GM21528 (cell line): Measurements from ENCODE around the gene GAK.
"Not testable (repeated sequence)": the region's sequence is repeated elsewhere in the genome, so short reads cannot be mapped to it uniquely, and the experiment has no call there.

ENCODE experiments used
- ATAC-seq: cut with Tn5 transposase; IDR thresholded peaks from one replicate; pipeline ENCODE4 v1.9.1; 2021; ENCODE audit warnings: mild to moderate bottlenecking, moderate library complexity; ENCODE audit not compliant: unreplicated experiment, low FRiP score

Gene GAK

DNA sequence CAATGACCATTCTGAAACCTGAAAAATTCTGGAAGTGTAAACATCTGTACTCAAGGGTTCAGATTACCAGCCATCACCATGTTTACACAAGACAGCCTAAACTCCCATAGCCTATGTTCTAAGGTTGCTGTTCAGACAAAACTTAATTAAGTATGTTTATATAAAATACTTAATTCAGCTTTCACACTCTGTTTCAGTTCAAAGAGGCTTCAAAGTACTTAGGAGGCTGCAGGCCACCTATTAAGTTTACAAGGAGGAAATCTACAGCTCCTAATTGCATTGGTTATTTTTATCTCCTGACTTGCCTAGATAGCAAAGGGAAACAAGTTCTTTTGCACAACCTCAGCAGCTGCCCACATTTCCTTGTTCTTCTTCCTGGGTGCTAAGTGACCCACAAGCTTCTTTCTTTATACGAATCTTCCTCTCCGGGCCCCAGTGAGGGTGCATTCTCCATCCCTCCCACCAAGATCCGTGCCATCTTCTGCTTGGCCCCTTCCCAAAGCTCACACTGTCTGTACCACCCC is 2.0 kb downstream of the GAK start:
- no peak for ATAC-seq

DNA sequence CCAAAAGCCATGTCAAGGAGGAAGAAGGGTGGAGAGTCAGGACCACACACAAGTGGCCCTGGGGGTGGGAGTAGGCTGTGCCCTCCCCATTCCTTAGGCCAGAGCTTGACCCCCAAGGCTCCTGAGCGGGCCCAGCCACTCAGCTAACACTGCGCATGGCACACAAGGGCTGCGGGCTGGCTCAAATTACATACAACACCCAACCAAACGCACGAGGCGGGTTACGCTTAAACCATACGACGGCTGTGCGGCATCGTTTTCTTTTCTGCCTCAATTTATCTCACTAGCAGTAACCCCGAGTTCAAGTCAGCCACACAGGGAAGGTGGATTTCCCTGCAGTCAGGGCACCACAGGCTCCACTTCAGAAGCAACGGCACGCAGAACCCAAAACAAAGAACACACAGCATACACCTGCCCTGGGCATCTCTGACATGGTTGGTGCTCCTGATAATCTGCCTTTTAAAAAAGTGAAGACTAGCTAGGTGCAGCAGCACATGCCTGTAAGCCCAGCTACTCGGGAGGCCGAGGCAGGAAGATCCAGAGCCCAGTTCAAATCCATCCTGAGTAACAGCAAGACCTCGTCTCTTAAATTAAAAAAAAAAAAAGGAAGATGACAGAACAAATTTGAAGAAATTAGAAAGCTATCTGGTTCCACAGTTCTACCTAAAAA is 2.9 kb downstream of the GAK start:
- ATAC-seq, result no peak

DNA sequence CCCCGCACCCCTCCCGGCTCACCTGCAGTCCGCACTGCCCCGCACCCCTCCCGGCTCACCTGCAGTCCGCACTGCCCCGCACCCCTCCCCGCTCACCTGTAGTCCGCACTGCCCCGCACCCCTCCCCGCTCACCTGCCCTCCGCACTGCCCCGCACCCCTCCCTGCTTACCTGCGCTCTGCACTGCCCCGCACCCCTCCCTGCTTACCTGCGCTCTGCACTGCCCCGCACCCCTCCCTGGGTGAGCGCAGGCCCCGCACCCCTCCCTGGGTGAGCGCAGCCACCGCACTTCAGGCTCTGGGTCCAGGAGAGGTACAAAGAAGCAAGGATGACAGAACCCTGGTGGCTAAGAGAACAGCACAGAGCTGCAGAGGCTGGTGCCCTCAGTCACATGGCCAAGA is 4.5 kb downstream of the GAK start:
- not testable (repeated sequence) for ATAC-seq

DNA sequence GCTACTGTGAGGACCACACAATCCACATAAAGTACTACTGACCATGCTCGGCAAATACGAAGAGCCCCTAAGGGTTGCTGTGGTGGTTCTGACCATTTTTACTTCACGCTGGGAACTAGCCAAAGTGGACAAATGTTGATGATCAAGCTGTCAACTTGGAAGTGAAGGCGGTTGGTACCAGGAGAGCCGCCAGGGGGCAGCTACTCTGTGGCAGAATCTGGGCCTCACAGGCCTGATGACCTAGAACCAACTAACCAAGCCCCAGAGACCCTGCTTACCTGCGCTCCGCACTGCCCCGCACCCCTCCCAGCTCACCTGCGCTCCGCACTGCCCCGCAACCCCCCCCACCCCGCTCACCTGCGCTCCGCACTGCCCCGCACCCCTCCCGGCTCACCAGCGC is 5.6 kb downstream of the GAK start:
- ATAC-seq, result no peak

DNA sequence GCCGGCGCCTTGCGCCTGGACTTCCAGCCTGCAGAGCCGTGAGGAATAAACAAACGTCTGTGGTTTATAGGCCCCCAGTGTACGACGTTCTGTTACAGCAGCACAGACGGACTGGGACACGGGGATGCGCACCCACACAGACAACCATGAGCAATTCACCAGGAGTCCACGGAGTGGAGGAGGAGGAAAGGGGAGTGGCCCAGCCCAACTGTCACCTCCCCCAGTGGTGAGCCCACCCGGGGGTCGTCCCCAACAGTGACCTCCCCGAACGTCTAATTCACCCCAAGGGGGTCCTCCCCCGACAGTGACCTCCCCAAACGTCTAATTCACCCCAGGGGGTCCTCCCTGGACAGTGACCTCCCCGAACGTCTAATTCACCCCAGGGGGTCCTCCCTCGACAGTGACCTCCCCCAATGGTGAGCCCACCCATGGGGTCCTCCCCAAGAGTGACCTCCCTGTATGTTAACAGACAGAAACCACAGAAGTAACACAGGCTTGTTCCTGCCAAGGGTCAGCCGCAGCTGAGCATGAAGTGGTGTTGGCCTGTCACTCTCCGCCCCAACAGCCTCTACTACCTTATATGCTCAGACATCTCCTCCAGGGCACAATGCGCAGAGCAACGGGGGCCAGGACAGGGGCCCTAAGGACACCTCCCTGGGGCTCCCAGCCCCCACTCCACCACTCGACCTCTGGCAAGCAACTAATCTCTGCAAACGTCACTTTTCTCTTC is 6.2 kb downstream of the GAK start:
- ATAC-seq, result no peak

DNA sequence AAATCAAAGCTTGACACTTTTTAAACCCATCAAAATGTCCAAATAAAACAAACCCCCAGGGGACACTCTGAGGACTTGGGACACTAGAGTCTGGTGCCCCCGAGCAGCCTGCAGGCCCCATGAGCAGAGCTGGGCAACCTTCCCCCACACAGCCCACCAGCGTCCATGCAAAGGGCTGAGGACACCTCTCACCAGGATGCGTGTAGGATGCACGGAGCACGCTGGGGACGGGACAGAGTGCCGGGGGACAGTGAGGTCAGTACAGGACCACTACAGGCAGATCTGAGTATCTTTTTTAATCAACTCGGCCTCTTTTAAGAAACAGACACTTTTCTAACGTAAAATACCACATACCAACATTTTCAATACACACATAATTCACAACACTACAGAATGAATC is 6.9 kb downstream of the GAK start:
- no peak for ATAC-seq

DNA sequence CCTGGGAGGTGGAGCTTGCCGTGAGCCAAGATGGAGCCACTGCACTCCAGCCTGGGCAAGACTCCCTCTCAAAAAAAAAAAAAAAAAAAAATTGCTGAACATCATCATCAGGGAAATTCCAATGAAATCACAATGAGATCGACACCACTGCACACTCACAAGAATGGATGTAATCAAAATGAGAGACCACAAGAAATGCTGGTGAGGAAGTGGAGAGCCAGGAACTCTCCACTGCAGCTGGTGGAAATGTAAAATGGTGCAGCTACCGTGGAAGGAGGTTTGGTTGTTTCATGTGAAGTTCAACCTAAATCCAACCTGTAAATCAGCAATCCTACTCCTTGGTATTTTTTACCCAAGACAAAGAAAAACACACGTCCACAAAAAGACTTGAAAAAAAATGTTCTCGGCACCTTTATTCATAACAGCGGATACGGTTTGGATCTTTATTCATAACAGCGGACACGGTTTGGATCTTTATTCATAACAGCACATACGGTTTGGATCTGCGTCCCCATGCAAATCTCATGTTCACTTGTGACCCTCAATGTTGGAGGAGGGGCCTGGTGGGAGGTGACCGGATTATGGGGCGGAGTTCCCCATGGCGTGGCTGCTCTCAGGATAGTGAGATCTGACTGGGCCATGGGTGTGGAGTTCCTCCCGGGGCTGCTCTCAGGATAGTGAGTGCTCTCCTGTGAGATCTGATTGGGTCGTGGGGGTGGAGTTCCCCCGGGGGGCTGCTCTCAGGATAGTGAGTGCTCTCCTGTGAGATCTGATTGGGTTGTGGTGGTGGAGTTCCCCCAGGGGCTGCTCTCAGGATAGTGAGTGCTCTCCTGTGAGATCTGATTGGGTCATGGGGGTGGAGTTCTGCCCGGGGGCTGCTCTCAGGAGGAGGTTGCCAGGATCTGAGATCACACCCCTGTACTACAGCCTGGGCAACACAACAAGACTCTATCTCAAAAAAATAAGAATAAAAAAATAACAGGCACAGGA is 7.7 kb downstream of the GAK start:
- no peak for ATAC-seq

DNA sequence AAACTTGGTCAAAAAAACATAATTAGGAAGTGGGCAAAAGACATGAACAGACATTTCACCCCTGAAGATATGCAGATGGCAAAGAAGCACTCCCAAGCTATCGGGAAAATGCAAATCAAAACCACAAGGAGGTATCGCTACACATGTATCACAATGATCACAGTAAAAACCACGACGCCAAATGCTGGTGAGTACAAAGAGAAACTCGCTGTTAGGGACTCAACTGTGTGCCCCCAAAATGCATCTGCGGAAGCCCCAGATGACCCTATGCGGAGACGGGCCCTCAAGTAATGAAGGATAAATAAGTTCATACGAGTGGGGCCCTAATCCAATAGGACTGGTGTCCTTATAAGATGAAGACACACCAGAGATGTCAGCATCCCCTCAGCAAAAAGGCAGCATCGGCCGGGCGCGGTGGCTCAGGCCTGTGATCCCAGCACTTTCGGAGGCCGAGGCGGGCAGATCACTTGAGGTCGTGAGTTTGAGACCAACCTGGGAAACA is 10.2 kb downstream of the GAK start:
- ATAC-seq, result no peak

DNA sequence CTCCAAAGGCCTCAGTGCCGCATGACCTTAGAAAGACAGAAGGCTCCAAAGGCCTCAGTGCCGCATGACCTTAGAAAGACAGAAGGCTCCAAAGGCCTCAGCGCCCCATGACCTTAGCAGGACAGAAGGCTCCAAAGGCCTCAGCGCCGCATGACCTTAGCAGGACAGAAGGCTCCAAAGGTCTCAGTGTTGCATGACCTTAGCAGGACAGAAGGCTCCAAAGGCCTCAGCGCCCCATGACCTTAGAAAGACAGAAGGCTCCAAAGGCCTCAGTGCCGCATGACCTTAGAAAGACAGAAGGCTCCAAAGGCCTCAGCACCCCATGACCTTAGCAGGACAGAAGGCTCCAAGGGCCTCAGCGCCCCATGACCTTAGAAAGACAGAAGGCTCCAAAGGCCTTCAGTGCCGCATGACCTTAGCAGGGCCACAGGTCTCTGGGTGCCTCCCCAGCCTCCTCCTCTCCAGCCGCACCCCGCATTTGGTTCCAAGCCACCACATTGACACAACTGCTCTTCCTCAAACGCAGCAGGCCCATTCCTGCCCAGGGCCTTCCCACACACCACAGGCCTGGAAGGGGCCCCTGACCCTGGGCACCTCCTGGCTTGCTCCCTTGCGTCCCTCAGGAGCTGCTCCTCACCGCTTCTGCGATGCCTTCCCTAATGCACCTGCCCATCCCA is 13.0 kb downstream of the GAK start:
- ATAC-seq, result not testable (repeated sequence)

DNA sequence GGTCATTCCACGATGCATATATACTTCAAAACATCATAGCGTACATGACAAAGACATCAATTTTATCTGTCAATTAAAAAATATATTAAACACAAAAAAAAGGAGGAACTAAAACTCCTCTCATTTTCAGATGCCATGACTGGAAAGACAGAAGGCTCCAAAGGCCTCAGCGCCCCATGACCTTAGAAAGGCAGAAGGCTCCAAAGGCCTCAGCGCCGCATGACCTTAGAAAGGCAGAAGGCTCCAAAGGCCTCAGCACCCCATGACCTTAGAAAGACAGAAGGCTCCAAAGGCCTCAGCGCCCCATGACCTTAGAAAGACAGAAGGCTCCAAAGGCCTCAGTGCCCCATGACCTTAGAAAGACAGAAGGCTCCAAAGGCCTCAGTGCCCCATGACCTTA is 13.5 kb downstream of the GAK start:
- ATAC-seq, result not testable (repeated sequence)

DNA sequence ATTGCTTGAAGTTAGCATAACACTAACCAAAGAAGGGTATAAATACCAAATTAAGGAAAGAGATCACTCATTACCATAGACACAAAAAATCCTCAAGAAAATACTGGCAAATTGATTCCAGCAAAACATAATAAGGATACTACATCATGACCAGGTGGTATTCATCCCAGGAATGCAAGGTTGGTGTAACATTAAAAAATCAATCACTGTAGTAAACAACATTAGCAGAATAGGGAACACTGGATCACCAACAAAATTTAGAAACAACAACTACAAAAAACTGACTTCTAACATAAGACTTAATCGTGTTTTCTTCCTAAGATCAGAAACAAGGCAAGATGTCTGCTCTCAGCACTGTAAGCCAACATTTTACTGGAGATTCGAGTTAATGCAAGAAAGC is 14.1 kb downstream of the GAK start:
- ATAC-seq, result no peak

DNA sequence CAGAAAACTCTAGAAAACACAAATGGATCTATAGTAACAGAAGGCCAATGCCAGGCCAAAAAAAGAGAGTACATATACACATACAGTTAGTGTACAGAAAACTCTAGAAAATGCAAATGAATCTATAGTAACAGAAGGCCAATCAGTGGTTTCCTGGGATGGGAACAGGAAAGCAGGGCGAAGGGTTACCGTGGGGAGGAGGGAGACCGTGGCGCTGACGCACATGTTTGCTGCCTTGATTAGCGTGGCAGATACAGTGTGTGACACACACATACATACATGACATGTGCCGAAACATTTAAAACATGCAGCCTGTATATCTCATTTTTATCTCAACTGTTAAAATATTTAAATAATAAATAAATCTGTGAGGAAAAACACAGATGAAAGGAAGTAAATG is 14.7 kb downstream of the GAK start:
- no peak for ATAC-seq

DNA sequence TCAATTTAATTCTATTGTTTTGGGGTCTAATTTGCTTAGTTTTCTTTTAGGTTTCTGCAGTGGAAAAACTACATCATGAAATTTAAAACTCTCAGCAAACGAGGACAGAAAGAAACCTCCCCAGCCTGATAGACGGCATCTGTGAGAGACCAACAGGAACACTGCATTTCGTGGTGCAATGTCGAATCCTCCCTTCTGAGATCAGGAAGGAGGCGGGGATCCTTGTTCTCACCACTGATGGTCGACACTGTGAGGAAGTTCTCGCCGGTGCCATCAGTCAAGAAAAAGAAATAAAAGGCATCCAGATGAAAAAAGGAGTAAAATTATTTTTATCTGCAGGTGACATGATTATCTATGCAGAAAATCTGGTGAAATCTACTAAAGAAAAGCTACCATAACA is 16.5 kb downstream of the GAK start:
- no peak for ATAC-seq

DNA sequence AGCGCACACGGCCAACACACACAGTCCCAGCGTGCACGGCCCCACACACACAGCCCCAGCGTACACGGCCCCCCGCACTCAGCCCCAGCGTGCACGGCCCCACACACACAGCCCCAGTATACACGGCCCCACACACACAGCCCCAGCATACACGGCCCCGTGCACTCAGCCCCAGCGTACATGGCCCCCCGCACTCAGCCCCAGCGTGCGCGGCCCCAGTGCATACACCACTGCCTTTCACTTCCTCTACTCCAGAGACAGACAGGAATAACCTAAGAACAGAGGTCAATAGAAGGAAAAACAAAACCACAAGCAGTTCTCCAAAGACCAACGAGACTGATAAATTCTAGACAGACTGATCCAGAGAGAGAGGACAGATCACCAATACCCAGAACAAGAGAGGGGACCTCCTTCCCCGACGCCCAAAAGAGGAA is 17.1 kb downstream of the GAK start:
- ATAC-seq, result no peak

DNA sequence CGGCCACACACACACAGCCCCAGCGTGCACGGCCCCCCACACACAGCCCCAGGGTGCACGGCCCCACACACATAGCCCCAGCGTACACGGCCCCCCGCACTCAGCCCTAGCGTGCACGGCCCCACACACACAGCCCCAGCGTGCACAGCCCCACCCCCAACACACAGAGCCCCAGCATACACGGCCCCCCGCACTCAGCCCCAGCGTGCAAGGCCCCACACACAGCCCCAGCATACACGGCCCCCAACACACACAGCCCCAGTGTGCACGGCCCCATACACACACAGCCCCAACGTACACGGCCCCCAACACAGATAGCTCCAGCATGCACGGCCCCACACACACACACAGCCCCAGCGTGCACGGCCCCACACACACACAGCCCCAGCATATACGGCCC is 17.6 kb downstream of the GAK start:
- no peak for ATAC-seq

DNA sequence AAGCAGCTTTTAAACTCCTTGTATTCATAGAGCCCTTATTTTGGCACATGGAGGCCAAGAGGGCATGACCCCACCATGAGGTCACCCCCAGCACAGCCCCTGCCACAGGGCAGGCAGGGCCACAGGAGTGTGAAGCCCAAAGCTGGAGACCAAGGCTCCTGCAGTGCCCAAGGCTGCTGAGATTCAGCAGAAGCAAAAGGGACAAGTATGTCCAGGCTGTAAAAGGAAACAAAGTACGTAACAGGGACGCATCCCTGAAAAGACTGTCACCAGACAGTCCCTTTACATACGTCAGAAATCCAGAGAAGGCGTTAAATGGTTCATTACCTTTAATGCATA is 18.9 kb downstream of the GAK start:
- no peak for ATAC-seq

DNA sequence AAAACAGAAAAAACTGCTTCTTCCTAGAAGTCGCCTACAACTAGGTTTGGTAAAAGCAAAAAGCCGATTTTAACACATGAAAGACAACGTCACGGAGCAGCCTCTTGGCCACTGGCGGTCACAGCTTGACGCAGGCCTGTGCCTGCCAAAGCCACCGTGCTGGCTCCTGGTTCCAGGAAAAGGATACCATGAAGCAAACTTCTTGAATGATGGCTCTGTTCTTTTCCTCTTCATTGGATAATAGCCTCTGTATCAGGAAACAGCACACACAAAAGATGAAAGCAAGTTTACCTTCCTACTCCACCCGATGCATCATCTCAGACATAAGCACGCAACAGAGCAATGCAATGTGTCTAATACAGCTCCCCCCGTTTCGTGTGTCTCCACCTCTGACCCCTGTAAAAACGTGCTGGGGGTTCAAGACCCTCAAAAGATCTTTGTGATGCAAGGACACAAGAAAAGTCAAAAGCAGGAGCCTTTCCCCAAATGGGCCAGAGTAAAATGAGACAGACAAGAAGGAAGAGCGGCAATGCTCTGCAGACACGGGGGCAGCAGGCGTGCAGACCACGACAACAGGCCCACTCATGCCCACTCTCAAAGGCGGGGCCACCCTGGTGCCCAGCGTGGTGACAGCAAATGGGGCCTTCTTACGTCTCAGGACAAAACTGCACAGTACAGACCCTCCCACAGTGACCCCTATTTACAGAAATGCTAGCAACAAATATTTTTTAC is 19.4 kb downstream of the GAK start:
- ATAC-seq, result no peak

DNA sequence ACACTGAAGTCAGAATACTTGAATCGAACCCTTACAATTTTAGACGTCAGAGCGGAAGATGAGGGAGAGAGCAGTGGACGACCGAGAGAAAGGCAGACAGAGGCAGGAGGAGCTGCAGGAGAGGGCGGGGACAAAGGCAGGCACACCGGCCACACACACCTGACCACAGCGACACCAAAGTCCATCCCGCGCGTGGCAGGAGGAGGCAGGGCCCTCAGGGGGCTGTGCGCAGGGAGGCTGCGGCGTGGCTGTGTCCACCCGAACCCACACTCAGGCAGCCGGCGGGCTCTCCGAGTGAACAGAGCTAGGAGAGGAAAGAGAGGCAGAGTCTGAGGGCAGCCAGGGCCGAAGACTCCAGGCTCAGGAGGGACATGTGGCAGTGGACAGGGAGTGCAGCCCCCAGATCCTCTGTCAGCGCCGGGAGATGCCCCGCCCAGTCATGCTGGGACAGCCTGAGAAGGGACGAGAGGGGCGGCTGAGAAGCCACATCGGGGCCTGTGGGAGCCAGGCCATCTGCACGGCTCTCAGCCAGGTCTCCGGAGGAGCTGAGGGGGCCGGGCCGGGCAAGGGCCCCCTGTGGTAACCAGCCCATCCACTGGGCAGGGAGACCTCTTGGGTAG is 20.1 kb downstream of the GAK start:
- no peak for ATAC-seq

DNA sequence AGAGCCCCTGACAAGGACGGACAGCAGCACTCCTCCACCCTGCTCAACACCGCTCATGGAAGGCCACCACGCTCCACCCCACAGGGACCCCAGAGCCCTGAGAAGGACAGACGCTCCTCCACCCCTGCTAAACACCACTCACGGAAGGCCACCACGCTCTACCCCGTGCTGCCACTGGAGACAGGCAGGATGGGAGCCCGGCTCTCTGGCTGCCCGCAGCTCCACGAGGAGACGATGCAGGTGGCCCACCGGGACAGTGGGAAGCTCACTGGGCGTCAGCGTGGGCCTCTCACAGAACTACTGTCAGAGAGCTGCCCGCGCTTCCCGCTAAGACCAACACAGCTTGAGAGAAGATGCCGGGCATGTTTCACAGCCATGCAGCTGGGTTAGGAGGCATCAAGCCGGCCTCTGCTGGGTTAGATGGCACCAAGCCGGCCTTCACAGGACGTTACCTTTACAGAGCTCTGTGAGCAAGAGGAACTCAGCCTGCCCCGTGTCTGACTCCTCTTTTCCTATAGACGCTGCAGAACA is 20.8 kb downstream of the GAK start:
- ATAC-seq, result no peak
